Right lobe of liver (tissue), 4 donors: ENCODE data around the gene GNPTAB.
"Not testable (repeated sequence)": the region's sequence is repeated elsewhere in the genome, so short reads cannot be mapped to it uniquely, and the experiment has no call there.

ENCODE experiments used
- POLR2A ChIP-seq: fragments of 450-650 bp; IDR thresholded peaks from one replicate; pipeline ENCODE4 v1.6.1; 2017; ENCODE audit warnings: antibody characterized with exemption, mild to moderate bottlenecking
- TF ChIP-seq, protein P1 (sequence below), 4 donors: fragments of 200-600 bp in 3 of 4; fragments of 450-650 bp in 1 of 4; IDR thresholded peaks; one replicate each; pipeline versions ENCODE4 v1.5.1 to v1.8.0; 2016 to 2022; ENCODE audit warnings: antibody characterized with exemption in 4 of 4, mild to moderate bottlenecking in 2 of 4
- donor health status: DM: no; HTN: no; CAD: no.
- donor health status: DM: no; HTN: no; CAD: no.
- donor health status: DM: no; HTN: yes; CAD: no.

DNA sequence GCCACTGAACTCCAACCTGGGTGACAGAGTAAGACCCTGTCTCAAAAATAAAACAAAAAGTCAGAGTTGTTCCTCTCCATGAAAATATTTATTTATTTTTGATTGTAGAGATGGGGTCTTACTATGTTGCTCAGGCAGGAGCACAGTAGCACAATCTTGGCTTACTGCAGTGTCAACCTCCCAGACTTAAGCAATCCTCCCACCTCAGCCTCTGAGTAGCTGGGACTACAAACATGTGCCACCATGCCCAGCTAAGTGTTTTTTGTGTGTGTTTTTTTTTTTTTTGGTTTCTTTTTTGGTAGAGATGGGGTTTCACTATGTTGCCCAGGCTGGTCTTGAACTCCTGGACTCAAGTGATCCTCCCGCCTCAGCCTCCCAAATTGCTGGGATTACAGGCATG, 18.0 kb downstream of the GNPTAB start:
- TF ChIP-seq, protein P1, sequence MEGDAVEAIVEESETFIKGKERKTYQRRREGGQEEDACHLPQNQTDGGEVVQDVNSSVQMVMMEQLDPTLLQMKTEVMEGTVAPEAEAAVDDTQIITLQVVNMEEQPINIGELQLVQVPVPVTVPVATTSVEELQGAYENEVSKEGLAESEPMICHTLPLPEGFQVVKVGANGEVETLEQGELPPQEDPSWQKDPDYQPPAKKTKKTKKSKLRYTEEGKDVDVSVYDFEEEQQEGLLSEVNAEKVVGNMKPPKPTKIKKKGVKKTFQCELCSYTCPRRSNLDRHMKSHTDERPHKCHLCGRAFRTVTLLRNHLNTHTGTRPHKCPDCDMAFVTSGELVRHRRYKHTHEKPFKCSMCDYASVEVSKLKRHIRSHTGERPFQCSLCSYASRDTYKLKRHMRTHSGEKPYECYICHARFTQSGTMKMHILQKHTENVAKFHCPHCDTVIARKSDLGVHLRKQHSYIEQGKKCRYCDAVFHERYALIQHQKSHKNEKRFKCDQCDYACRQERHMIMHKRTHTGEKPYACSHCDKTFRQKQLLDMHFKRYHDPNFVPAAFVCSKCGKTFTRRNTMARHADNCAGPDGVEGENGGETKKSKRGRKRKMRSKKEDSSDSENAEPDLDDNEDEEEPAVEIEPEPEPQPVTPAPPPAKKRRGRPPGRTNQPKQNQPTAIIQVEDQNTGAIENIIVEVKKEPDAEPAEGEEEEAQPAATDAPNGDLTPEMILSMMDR (IDR thresholded peaks at IDR 0.05) = not testable (repeated sequence)
- not testable (repeated sequence) for TF ChIP-seq POLR2A
